GM18907 (cell line): ENCODE measurements around the gene ZRANB2.

ENCODE experiments used
- ATAC-seq: cut with Tn5 transposase; IDR thresholded peaks from one replicate; pipeline ENCODE4 v1.9.1; 2021; ENCODE audit warnings: mild to moderate bottlenecking, moderate library complexity; ENCODE audit not compliant: unreplicated experiment

ZRANB2 gene

DNA sequence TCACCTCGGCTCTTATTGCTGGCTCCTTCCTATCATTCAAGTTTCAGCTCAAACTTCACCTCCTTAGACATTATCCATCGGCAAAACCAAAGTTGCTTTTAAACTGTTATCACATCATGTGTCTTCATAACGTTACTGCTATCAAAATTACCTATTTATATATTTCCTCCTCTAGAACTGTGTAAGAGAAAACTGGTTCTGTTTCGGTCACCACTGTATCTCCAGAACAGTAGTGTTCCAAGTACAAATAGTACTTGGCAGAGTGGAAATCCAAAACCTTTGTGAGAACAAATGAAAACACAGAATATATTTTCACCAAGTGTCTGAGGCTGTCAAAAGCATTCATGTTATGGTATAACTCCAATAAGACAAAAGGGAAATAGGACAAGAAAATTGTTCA lies 9.1 kb downstream of the ZRANB2 start:
- ATAC-seq, result no peak

DNA sequence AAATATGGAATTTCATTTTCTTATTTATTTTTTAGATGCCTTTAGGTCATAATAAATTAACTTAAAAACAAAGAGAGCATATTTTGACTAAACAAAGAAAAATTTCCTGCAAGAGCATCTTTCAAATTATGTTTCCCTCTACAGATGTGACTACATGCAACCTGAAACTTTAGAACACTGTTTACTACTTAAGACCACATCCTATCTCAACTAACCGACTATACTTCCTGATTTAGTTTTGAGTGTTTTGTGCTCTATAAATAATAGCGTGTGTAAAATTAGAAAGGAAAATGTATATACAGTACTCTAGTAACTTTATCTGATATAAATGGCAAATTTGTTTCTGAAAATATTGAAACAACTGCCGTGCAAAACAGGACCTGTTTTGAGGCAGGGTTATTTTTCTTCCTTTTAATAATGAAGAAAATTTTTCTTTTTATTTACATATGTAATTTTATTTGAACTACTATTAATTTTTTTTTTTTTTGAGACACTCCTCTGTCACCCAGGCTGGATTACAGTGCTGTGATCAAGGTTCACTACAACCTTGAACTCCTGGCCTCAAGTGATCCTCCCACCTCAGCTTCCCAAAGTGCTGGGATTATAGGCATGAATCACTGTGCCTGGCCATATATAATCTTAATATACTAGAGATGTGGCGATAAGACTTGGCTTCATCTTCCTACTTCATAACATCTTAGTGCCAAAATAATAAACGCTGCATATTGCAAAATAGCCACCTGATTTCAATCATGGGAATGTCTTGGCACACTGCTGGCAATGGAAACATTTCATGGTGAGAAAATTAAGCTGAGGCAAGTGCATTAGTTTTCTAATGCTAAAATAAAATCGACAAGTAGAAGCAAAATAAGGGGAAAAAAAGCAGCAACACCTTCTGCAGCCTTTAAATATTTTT lies 12.3 kb downstream of the ZRANB2 start:
- ATAC-seq, result peak; percentile 88

DNA sequence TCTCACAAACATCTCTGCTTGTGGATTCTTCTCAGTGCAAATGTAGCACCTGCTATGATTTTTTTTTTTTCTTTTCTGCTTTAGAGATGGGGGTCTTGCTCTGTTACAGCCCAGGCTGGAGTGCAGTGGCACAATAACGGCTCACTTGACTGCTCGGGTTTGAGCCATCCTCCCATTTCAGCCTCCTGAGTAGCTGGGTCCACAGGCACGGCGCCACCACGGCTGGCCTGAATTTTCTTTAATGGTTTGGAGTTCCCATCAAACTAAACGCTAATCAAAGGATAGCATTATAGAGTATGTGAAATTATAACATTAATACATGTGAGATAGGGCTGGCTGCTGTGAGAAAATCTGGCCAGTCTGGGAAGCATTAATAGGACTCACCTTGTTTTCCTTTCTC lies 26.0 kb downstream of the ZRANB2 start:
- no peak for ATAC-seq

DNA sequence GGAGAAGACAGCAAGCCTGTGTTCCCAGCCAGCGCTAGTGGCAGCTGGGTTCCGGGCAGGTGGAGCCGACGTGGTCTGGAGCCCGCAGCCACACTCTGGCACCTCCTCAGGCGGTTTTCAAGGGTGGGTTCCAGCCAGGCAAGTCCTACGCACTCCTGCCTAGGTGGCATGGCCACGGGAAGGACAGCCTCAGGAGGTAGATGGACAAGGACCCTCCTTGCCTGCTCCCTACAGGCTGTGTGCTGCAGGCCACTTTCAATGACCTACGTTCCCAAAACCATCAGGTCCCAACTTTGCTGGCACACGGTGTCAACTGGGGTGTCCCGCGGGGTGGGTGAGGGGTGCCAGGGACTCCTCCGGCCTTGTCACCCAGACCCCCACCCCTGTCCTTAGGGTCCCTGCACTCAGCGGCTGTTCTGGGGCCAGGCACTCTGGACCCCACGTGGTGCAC lies 26.5 kb downstream of the ZRANB2 start:
- no peak for ATAC-seq

DNA sequence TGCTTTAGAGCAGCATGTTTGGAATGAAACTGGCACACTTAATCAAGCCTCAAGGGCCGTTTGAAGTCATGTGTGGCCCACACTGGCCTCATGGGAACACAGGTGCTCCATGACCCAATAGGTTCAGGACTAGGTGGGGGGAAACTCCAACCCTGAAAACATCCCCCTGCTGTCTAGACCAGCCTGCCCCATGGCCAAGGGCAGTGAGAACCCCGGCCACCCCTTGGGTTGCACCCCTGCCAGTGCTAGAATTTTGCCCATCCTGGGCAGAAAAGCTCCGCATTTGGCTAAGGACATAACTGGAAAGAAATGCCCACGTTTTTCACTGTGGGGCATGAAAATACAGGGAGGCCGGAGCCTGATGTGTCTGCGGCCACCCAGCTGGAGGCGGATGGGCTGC lies 27.1 kb downstream of the ZRANB2 start:
- ATAC-seq, result no peak

- no peak for ATAC-seq
These were observed 27.7 kb downstream of the ZRANB2 start for GRCh38 chr1:71053146-71053545.

DNA sequence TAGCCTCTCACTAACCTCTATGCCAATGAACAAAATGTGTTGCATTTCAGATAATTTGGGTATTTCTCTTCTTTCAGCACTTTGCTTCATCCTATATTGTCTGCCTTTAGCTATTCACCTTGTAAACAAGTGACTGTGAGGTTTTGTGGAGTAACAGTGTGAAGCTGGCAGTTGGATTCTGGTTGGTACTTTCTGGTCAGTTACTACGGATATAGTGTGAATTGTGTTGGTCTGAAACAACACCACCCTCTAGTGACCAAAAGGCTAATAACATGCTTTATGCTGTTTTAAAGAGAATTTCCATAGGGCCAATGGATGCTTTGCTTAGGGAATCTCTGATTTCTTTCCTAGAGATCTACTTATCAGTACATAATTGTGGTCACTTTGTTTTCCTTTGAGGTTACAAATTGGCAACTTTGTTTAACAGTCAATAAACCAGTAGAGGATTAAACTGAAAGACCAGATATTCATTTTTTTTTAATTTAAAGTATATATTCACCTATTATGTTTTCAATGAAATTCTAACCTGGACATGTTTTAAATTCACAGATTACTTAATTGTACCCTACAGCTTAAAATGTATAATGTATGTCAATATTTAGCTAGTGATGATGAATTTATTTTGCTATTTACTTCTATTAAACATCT lies 30.8 kb downstream of the ZRANB2 start:
- peak; percentile 72 for ATAC-seq

GRCh38 chr1:71047635-71048607 lies 32.9 kb downstream of the ZRANB2 start, which contains the start of gene PTGER3:
PTGER3 (minus strand) TSS chr1:71047816; CDS start chr1:71047577, 239 bp downstream.
- peak; percentile 53 for ATAC-seq

DNA sequence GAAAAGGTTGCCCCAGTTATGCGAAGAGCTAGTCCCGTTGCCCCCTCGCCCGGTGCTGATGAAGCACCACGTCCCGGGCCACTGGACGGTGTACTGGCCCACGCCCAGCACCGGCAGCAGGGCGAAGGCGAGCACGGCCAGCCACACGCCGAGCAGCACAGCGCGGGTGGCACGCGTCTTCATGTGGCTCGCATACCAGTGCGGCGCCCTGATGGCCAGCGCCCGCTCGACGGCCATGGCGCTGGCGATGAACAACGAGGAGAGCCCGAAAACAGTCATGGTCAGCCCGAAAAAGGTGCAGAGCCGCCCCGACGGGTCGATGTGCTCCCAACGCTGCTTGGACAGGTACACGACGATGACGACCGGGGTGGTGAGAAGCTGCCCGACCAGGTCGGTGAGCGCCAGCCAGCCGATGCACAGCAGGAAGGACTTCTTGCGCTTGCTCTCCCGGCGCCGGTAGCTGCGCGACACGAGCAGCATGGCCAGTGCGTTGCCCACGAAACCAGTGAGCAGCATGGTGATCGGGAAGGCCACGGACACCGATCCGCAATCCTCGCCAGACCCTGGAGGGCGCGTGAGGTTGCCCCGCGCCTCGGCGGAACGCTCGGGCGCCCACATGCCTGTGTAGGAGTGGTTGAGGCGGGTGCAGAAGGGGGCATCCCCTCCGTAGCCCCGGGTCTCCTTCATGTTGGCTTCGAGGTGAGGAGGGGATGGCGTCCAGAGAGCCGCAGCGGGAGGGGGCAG lies 33.8 kb downstream of the ZRANB2 start:
- ATAC-seq, result peak; percentile 42

DNA sequence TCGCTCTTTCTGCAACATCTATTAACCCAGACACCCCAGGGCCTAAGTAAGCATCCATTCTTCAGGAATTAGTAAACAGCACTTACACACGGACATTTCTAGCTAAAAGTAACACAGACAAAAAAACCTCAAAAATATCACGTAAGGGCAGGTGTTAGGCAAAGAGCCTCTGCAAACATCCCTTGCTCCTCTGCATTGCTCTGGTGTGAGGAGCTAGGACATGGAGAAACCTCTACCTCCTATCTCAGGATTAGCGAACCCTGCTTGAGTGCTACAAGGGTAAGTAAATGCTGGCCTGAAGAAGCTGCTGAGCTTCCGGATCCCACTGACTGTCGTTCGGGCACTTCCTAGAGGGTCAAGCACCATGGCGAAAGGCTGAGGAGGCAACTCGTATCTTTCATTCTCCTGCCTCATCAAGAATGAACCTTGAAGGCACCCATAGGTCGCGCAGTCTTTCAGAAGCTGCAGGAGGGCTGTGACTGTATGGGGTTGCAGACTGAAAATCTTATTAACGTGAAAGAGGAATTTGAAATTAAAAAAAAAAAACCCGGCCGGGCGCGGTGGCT lies 35.3 kb downstream of the ZRANB2 start:
- ATAC-seq, result no peak

- ATAC-seq, result no peak
These were observed 36.0 kb downstream of the ZRANB2 start for GRCh38 chr1:71044833-71045232.

GRCh38 chr1:71043065-71043464 lies 37.8 kb downstream of the ZRANB2 start:
- ATAC-seq, result no peak

DNA sequence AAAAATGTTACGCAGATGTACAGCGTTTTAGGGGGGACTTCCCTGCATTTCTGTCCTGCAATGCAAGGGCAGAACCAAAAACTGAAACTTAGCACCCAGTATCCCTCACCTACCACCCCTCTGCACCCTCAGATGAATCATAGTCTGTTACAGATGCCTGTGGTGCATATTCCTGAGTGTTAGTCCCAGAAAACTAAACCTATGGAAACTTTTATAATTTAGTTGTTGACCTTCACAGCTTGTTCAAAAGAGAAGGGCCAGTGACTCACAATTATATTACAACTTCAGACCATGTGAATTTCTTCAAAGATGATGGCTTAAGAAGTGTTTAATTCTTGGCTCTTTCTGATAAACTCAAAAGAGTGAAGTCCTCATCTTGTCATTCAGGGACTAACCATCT lies 39.0 kb downstream of the ZRANB2 start:
- ATAC-seq, result no peak

- ATAC-seq, result no peak
These were observed 41.1 kb downstream of the ZRANB2 start for GRCh38 chr1:71039661-71040262.

GRCh38 chr1:71038942-71039341 lies 41.9 kb downstream of the ZRANB2 start:
- no peak for ATAC-seq

DNA sequence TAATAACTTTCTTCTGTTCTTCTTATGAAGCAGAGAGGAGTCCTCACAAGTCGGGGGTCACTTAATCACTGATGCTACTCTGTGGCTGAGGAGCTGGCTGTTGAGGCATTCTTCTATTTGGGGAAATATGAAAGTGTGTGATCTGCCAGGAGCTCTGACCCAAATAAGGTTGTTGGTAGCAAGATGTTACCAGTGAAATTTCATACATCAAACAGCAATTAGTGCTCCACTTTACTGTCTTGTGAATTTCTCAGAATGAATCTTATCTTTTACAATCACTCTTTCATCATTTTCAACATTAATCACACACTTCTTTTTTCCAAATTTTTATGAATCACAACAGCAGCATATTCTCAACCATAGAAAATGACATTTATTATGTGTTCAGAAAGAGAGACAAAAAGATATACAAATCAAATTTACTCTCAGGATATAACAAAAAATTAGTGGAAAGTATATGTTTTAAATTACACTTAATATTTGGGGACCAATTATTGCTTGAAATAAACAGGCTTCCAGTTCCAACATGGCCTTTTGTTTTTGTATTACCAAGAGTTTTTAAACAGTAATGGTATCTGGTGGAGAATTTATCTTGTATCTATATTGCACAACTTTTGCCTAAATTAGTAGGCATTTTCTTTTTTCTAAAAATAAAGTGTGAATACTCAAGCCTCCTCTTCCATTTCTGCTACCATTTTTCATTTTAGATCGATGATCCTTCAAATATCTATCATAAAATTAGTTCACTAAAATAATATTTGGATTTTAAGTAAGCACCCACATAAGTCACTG lies 42.8 kb downstream of the ZRANB2 start:
- no peak for ATAC-seq

DNA sequence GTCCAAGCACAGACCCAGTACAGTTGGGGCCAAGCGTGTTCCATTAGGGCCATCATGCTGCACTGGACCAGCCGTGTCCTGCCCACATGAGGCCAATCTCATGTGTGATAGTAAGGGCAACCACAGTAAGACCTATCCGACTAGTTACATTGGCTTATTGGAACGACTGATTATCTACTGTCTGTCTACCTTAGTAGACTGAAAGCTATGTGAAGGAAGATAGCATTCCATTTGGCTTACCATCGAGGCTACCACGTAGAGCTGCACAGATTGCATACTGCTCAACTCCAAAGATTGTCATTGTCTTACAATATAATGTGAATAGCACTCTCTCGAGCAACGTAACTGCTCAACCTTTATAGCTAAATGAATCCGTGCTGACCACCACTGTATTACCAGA lies 43.8 kb downstream of the ZRANB2 start:
- ATAC-seq, result no peak

- ATAC-seq, result no peak
These were observed 47.7 kb downstream of the ZRANB2 start for GRCh38 chr1:71033136-71033535.

GRCh38 chr1:71031426-71031825 lies 49.4 kb downstream of the ZRANB2 start:
- no peak for ATAC-seq
